ENCODE measurements around the gene ASIC2. TPM values are rescaled to one million over a fixed set of nuclear protein-coding genes. Genes with fewer than 3 reads are reported as not detected.

The ASIC2 gene
- total and polyA plus RNA-seq, 9 of the 15 experiments (the other 6 are each of a cell fraction or from before 2014, with no cell fraction given) = not detected

- TF ChIP-seq ZNF609 (CRISPR knock-in tag; IDR thresholded peaks at IDR 0.05; ENCODE audit: borderline replicate concordance) = no peak
- TF ChIP-seq ZNF696 (CRISPR knock-in tag; conservative IDR thresholded peaks at IDR 0.05) = no peak
- TF ChIP-seq HMGN3 (IDR thresholded peaks at IDR 0.05; ENCODE audit: borderline replicate concordance, extremely low read depth, insufficient read length, low read depth, low read length) = no peak
Observed at GRCh38 chr17:33045216-33045615, 247.9 kb downstream of the ASIC2 start (continued).

GRCh38 chr17:33044771-33045170, 248.3 kb downstream of the ASIC2 start:
- peaks cover 3% of the 10 kb centered on the region; the same call in 1 of the 2 replicates for H4K20me1 ChIP-seq (replicated peaks; ENCODE audit: control insufficient read depth, insufficient read depth, low read length)
- no peak for FAIRE-seq
- 0% methylated on average over 3 of the region's 3 CpGs for WGBS (ENCODE audit: insufficient coverage, low coverage, missing lambda C conversion rate)
- H3K9me1 ChIP-seq (ENCODE audit: control insufficient read depth, insufficient read depth, low read length) = no peaks in the 10 kb centered on the region
- no peaks in the 10 kb centered on the region for H3K79me2 ChIP-seq (ENCODE audit: control insufficient read depth, insufficient read depth, low read length)
- no peaks in the 10 kb centered on the region for H3K9me3 ChIP-seq (replicated peaks; ENCODE audit: control insufficient read depth, insufficient read depth, low read depth, low read length)
- no peaks in the 10 kb centered on the region for H3K36me3 ChIP-seq (ENCODE audit: control insufficient read depth, insufficient read depth, low read length)
- in situ Hi-C loops (cut with MboI) (no loop called here), intact Hi-C loops (cut with micrococcal nuclease) (no loop called here)
- H3K4me3 ChIP-seq = no peak overlapping the region
- ChIA-PET CTCF (ENCODE audit: low intra/inter-chr PET ratio) (no interaction called here), POLR2A (no interaction called here)
- no peaks in the 10 kb centered on the region for H3K4me1 ChIP-seq (replicated peaks in 1 of 2; ENCODE audit: control insufficient read depth in 2 of 2, insufficient read depth in 2 of 2, low read length in 2 of 2)
- H2AFZ ChIP-seq (ENCODE audit: low read depth, low read length) = no peak overlapping the region
- H3K9ac ChIP-seq (ENCODE audit: insufficient read depth in 1 of 2, low read depth in 2 of 2, low read length in 2 of 2) = no peak overlapping the region
- peaks cover 0 to 23% of the 10 kb centered on the region in 2 experiments; a peak in 3 of 5 replicates for H3K27me3 ChIP-seq (ENCODE audit: control insufficient read depth in 2 of 2, insufficient read depth in 2 of 2, low read length in 2 of 2)
- H3K27ac ChIP-seq (ENCODE audit: extremely low read depth, low read depth, low read length) = no peak overlapping the region
- TF ChIP-seq CTCFL (IDR thresholded peaks at IDR 0.05; ENCODE audit: borderline replicate concordance, insufficient read depth, low read depth, low read length, poor library complexity, severe bottlenecking) (no peak), MNT (conservative IDR thresholded peaks at IDR 0.05) (no peak), ZNF184 (CRISPR knock-in tag; IDR thresholded peaks at IDR 0.05) (no peak)
- BruUV-seq (replicated peaks) = no TSS peak
- no peak overlapping the region for H3K4me2 ChIP-seq (ENCODE audit: insufficient read depth, low read length)
- ATAC-seq = no peak
- no peak for DNase-seq (ENCODE audit: extremely low read depth in 1 of 4, low spot score in 3 of 4)
